Fibroblast of mammary gland (primary cell): ENCODE results near the gene TOX3.

Experiments
- DNase-seq: peaks from one replicate; pipeline ENCODE4 v3.0.0-alpha.2; 2010; ENCODE audit warnings: low read depth
- H3K4me3 ChIP-seq: 2 replicates; pipeline ENCODE4 v1.5.1; 2011; ENCODE audit warnings: low read depth, mild to moderate bottlenecking, low read length, moderate library complexity; ENCODE audit not compliant: control insufficient read depth
- CTCF ChIP-seq: conservative IDR thresholded peaks from 2 replicates; pipeline ENCODE4 v1.5.1; 2011; ENCODE audit warnings: low read depth, low read length, inconsistent platforms; ENCODE audit not compliant: control insufficient read depth, insufficient read depth

The TOX3 gene

DNA sequence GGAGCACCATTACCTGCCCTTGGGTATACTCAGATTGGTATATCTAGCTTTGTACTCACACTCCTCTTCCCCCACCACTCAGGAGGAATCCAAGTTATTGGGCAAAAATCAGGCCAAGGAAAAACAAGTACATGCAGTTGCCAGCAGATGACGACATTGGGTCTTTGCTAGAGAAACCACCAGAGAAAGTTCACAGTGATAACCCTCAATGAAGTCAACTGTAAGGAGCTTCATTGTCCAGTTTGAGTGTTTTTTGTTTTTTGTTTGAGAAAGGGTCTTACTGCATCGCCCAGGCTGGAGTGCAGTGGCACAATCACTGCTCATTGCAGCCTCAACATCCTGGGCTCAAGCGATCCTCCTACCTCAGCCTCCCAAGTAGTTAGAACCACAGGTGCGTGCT is 34.6 kb upstream of the TOX3 start:
- TF ChIP-seq CTCF, result no peak
- H3K4me3 ChIP-seq, result no peak overlapping the region

GRCh38 chr16:52580488-52580887 is 33.5 kb upstream of the TOX3 start:
- H3K4me3 ChIP-seq, result no peak overlapping the region
- no peak for TF ChIP-seq CTCF
- DNase-seq, result no peak

More for the DNA sequence above, 34.6 kb upstream of the TOX3 start:
- no peak for DNase-seq

DNA sequence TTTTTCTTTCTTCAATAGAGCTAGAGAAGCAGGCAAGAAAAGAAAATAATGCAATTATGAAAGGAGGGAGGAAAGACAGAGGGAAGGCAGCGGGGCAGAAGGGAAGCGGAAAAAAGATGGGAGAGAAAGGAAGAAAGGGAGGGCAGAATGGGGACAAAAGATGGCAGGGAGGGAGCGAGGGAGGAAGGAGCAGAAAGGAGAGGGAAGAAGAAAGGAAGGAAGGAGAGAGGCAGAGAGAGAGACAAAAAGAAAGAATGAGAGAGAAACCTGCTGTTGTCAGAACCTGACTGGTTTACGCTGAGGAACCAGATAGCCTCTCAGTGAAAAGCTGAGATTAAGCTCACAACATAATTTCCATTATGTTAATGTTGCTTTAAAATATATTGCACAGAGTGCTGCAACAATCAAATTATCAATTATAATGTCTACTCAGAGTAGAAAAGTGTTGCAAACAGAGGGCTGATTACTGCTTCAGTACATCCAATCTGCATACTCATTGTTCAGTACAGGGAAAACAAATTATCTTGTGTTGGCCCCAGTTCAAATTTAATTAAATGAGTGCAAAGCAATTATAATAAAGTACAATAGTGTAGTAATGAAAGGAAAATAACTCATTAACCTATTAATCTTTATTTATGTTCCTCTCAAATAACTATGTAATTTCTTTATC is 32.0 kb upstream of the TOX3 start:
- TF ChIP-seq CTCF, result no peak
- no peak overlapping the region for H3K4me3 ChIP-seq
- DNase-seq, result no peak

DNA sequence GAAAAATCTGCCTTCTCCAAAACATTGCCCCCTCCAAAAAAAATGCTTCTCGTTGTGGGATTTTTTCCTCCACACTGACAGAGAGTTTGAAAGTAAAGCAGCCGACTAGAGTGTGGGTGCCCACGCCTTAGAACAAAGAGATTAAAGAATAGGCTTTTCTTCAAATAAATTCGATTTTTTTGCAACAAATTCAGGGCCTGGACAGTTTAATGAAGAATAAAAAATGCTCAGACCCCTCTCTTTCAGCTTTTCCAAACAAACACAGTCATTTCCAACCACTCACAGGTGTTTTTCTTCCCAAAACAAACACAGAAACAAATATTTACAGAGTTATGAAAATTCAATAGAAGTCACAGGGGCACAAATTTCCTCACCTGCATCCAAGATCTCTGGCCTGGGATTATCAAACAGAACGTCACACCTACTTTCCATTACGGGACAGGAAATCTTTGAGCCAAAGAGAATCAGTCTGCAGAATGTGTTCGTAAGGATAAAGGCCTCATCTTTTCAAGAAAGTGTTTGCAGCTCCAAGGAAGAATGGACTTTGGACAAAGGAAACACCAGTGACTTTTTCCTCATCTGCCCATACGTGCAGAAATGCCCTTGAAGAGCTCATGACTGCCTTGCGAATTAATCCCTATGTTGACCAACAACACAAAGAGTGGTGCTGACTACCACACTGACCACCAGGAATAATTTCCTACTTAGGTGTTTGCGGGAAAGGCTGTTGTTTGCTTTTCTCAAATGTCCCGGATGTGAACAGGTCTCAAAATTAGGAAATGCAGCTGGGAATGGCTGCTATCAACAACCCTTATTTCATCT is 31.3 kb upstream of the TOX3 start:
- TF ChIP-seq CTCF, result no peak

DNA sequence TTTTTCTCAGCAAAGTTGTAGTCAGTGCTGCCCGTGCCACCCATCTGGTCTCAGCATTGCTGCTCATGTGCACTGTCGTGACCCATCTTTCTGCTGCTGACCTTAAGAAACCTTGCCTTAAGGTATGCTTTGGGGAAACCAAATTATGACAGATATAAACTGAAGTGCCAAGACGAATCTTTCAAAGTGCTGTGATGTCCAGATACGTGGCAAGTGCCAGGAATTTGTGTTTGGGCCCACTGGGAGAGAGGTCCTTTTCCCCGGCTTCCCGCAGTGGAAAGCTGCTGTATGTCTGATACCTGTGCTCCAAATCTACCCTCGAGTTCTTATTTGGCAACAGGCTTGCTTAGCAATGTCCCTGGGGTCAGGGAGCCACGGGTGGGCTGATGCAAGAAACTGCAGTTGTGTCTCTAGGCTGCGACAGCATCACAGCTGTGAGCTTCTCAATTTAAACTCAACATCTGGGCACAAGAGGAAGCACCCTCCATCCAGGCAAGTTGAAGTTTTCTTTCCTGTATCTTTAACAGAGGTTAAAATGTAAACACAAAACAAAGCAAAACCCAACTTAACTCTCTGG is 30.3 kb upstream of the TOX3 start:
- no peak for TF ChIP-seq CTCF
- DNase-seq, result no peak
- no peak overlapping the region for H3K4me3 ChIP-seq

More for the DNA sequence above, 31.3 kb upstream of the TOX3 start:
- no peak for DNase-seq
- no peak overlapping the region for H3K4me3 ChIP-seq

- DNase-seq, result no peak
- TF ChIP-seq CTCF, result no peak
- no peak overlapping the region for H3K4me3 ChIP-seq
These were observed 26.7 kb upstream of the TOX3 start for GRCh38 chr16:52573365-52574299.
